Muscle layer of duodenum (tissue), 2 donors: ENCODE data around the gene PAMR1.

Experiments used
- H3K27ac ChIP-seq: one replicate; pipeline ENCODE4 v1.7.0; 2013; ENCODE audit warnings: mild to moderate bottlenecking, low read length
- H3K27me3 ChIP-seq: one replicate; pipeline ENCODE4 v1.7.0; 2013; ENCODE audit warnings: low read depth, mild to moderate bottlenecking, control low read depth, low read length
- H3K36me3 ChIP-seq, 2 donors: one replicate each; pipeline ENCODE4 v1.7.0; 2013; ENCODE audit warnings: low read length in 2 of 2, control low read depth in 1 of 2, mild to moderate bottlenecking in 1 of 2; ENCODE audit not compliant: insufficient read depth in 2 of 2, control insufficient read depth in 1 of 2
- H3K4me1 ChIP-seq, 2 donors: one replicate each; pipeline ENCODE4 v1.7.0; 2013; ENCODE audit warnings: low read length in 2 of 2, mild to moderate bottlenecking in 2 of 2, control low read depth in 1 of 2, moderate library complexity in 1 of 2; ENCODE audit not compliant: insufficient read depth in 2 of 2, control insufficient read depth in 1 of 2
- H3K4me3 ChIP-seq, 2 donors: one replicate each; pipeline ENCODE4 v1.7.0; 2013; ENCODE audit warnings: low read length in 2 of 2, low read depth in 1 of 2, mild to moderate bottlenecking in 1 of 2
- H3K9me3 ChIP-seq, 2 donors: one replicate each; pipeline ENCODE4 v1.7.0; 2013; ENCODE audit warnings: low read length in 2 of 2, control low read depth in 1 of 2, mild to moderate bottlenecking in 1 of 2; ENCODE audit not compliant: control insufficient read depth in 1 of 2
- donor health status: healthy.

Gene PAMR1

GRCh38 chr11:35418282-35419183, 106.9 kb downstream of the PAMR1 start:
- no peaks in the 10 kb centered on the region for H3K36me3 ChIP-seq
- H3K27ac ChIP-seq = no peak overlapping the region
- peak overlapping the region; percentile 11 to 79 for H3K4me3 ChIP-seq
- no peaks in the 10 kb centered on the region for H3K9me3 ChIP-seq
- H3K27me3 ChIP-seq = peaks cover 27% of the 10 kb centered on the region
- H3K4me1 ChIP-seq = peaks cover 0 to 26% of the 10 kb centered on the region in 2 donors

- no peaks in the 10 kb centered on the region for H3K36me3 ChIP-seq
- H3K9me3 ChIP-seq = no peaks in the 10 kb centered on the region
- H3K27ac ChIP-seq = no peak overlapping the region
- peaks cover 23% of the 10 kb centered on the region for H3K27me3 ChIP-seq
- no peak overlapping the region for H3K4me3 ChIP-seq
- peaks cover 0 to 24% of the 10 kb centered on the region in 2 donors for H3K4me1 ChIP-seq
Measured at GRCh38 chr11:35415487-35415886, 109.9 kb downstream of the PAMR1 start.

GRCh38 chr11:35414776-35415175, 110.6 kb downstream of the PAMR1 start:
- H3K4me3 ChIP-seq = no peak overlapping the region
- no peaks in the 10 kb centered on the region for H3K9me3 ChIP-seq
- H3K36me3 ChIP-seq = no peaks in the 10 kb centered on the region
- peaks cover 0 to 17% of the 10 kb centered on the region in 2 donors for H3K4me1 ChIP-seq
- H3K27me3 ChIP-seq = peaks cover 18% of the 10 kb centered on the region
- H3K27ac ChIP-seq = no peak overlapping the region

GRCh38 chr11:35414311-35414710, 111.1 kb downstream of the PAMR1 start:
- H3K27ac ChIP-seq = no peak overlapping the region
- H3K4me3 ChIP-seq = no peak overlapping the region
- H3K9me3 ChIP-seq = no peaks in the 10 kb centered on the region
- no peaks in the 10 kb centered on the region for H3K36me3 ChIP-seq
- peaks cover 0 to 13% of the 10 kb centered on the region in 2 donors for H3K4me1 ChIP-seq
- peaks cover 18% of the 10 kb centered on the region for H3K27me3 ChIP-seq

- Histone ChIP-seq H3K27ac (no peak overlapping the region), H3K27me3 (peaks cover 18% of the 10 kb centered on the region), H3K9me3 (no peaks in the 10 kb centered on the region), H3K4me1 (peaks cover 0 to 5% of the 10 kb centered on the region in 2 donors), H3K36me3 (no peaks in the 10 kb centered on the region), H3K4me3 (no peak overlapping the region)
Measured at GRCh38 chr11:35413598-35413997, 111.8 kb downstream of the PAMR1 start.

GRCh38 chr11:35412285-35412684, 113.1 kb downstream of the PAMR1 start:
- Histone ChIP-seq H3K4me1 (no peaks in the 10 kb centered on the region), H3K4me3 (no peak overlapping the region), H3K9me3 (no peaks in the 10 kb centered on the region), H3K27me3 (peaks cover 10% of the 10 kb centered on the region), H3K27ac (no peak overlapping the region), H3K36me3 (no peaks in the 10 kb centered on the region)

- H3K9me3 ChIP-seq = no peaks in the 10 kb centered on the region
Measured at GRCh38 chr11:35407041-35407440, 118.4 kb downstream of the PAMR1 start.

GRCh38 chr11:35404388-35404775, 121.0 kb downstream of the PAMR1 start:
- Histone ChIP-seq H3K36me3 (no peaks in the 10 kb centered on the region), H3K4me3 (peak overlapping the region in 1 of 2 donors; percentile 30), H3K4me1 (no peaks in the 10 kb centered on the region), H3K27me3 (no peaks in the 10 kb centered on the region), H3K9me3 (no peaks in the 10 kb centered on the region), H3K27ac (no peak overlapping the region)

More at GRCh38 chr11:35407041-35407440, 118.4 kb downstream of the PAMR1 start:
- H3K27me3 ChIP-seq = no peaks in the 10 kb centered on the region
- no peak overlapping the region for H3K4me3 ChIP-seq
- no peaks in the 10 kb centered on the region for H3K36me3 ChIP-seq
- H3K4me1 ChIP-seq = no peaks in the 10 kb centered on the region
- no peak overlapping the region for H3K27ac ChIP-seq

- H3K27ac ChIP-seq = no peak overlapping the region
- H3K4me1 ChIP-seq = no peaks in the 10 kb centered on the region
- no peak overlapping the region for H3K4me3 ChIP-seq
- no peaks in the 10 kb centered on the region for H3K9me3 ChIP-seq
- H3K36me3 ChIP-seq = no peaks in the 10 kb centered on the region
- no peaks in the 10 kb centered on the region for H3K27me3 ChIP-seq
Measured at GRCh38 chr11:35403765-35404387, 121.5 kb downstream of the PAMR1 start.

- no peak overlapping the region for H3K27ac ChIP-seq
- H3K36me3 ChIP-seq = no peaks in the 10 kb centered on the region
- H3K4me1 ChIP-seq = no peaks in the 10 kb centered on the region
- no peaks in the 10 kb centered on the region for H3K9me3 ChIP-seq
- no peak overlapping the region for H3K4me3 ChIP-seq
- H3K27me3 ChIP-seq = no peaks in the 10 kb centered on the region
Measured at GRCh38 chr11:35402751-35403660, 122.4 kb downstream of the PAMR1 start.

GRCh38 chr11:35398881-35399280, 126.5 kb downstream of the PAMR1 start:
- peaks cover 5% of the 10 kb centered on the region for H3K27me3 ChIP-seq
- H3K36me3 ChIP-seq = no peaks in the 10 kb centered on the region
- no peaks in the 10 kb centered on the region for H3K4me1 ChIP-seq
- H3K9me3 ChIP-seq = no peaks in the 10 kb centered on the region
- no peak overlapping the region for H3K27ac ChIP-seq
- no peak overlapping the region for H3K4me3 ChIP-seq
